ENCODE measurements around the gene PDC. TPM values are rescaled to one million over a fixed set of nuclear protein-coding genes. Genes with fewer than 3 reads are reported as not detected.
"Not testable (repeated sequence)": the region's sequence is repeated elsewhere in the genome, so short reads cannot be mapped to it uniquely, and the experiment has no call there.

Gene PDC
- total RNA-seq, 1 donor from 2014 or later: not detected

DNA sequence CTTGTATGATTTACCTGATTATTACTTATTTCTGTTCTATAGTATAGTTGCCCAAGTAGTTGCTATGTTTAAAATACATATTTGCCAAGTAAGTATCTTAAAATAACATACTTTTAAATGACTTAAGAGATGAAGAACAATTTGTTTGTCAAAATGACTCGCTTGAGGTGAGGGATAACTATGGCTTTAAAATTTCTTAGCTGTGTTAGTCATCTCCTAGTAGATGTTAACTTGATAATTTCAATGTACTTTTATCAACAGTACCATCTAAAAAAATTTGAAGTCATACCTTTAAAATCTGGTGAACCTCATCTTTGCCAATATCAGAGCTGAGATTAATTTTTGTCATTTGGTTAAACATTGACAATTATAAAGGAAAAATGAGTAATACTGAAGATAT, 47.6 kb downstream of the PDC start:
- no peak for ATAC-seq (ENCODE audit: low read depth)
- Mint-ChIP-seq H3K27me3 (no peaks in the 10 kb centered on the region), H3K4me1 (no peaks in the 10 kb centered on the region), H3K27ac (no peak overlapping the region), H3K4me3 (no peak overlapping the region), H3K36me3 (ENCODE audit: low read depth) (peaks cover 20% of the 10 kb centered on the region), H3K9me3 (no peaks in the 10 kb centered on the region)
- POLR2A ChIA-PET: no interaction called here
- TF ChIP-seq CTCF (IDR thresholded peaks at IDR 0.05): no peak
- CTCF ChIA-PET: no interaction called here
- intact Hi-C loops (cut with micrococcal nuclease): no loop called here
- DNase-seq: no peak

DNA sequence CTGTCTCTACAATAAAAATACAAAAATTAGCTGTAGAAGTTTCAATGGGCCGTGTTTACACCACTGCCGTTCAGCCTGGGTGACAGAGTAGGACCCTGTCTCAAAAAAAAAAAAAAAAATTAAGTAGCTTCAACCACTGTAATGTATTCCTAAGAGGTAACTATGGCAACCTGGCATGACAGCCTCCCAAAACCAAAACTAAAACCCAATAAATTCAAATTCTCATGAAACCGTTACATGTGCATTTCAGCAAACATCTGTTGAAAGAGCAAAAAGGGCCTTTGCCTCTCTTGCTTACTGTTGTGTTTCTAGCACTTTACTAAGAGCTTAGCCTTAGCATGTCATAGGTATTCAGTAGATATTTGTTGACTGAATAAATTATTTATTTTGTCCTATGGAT, 51.8 kb downstream of the PDC start:
- ChIA-PET CTCF (no interaction called here), POLR2A (no interaction called here)
- no peaks in the 10 kb centered on the region for H3K27me3 Mint-ChIP-seq
- ATAC-seq (ENCODE audit: low read depth) (no peak), DNase-seq (no peak)
- no peaks in the 10 kb centered on the region for H3K4me1 Mint-ChIP-seq
- peaks cover 31% of the 10 kb centered on the region for H3K36me3 Mint-ChIP-seq (ENCODE audit: low read depth)
- intact Hi-C loops (cut with micrococcal nuclease): no loop called here
- no peak overlapping the region for H3K27ac Mint-ChIP-seq
- TF ChIP-seq CTCF (IDR thresholded peaks at IDR 0.05): no peak
- no peak overlapping the region for H3K4me3 Mint-ChIP-seq
- no peaks in the 10 kb centered on the region for H3K9me3 Mint-ChIP-seq

- Mint-ChIP-seq H3K27ac (no peak overlapping the region), H3K9me3 (no peaks in the 10 kb centered on the region), H3K27me3 (no peaks in the 10 kb centered on the region), H3K36me3 (ENCODE audit: low read depth) (peaks cover 47% of the 10 kb centered on the region), H3K4me3 (no peak overlapping the region), H3K4me1 (no peaks in the 10 kb centered on the region)
- no peak for DNase-seq
- ChIA-PET CTCF (interaction anchor here (0.6 to 1.7 kb wide), 5 partner anchors 14 to 582 kb away, joined by 3 to 6 read pairs (median 3); no protein-coding TSS in a partner anchor), POLR2A (no interaction called here)
- TF ChIP-seq CTCF (IDR thresholded peaks at IDR 0.05): no peak
- intact Hi-C loops (cut with micrococcal nuclease): no loop called here
- peak; percentile 64 for ATAC-seq (ENCODE audit: low read depth)
These were observed 56.4 kb downstream of the PDC start for GRCh38 chr1:186404454-186405051.

GRCh38 chr1:186403632-186404031, 57.3 kb downstream of the PDC start:
- ChIA-PET CTCF (interaction anchor here (1.1 to 1.2 kb wide), 2 partner anchors 13 to 583 kb away, joined by 4 to 6 read pairs; no protein-coding TSS in a partner anchor), POLR2A (no interaction called here)
- Mint-ChIP-seq H3K4me3 (no peak overlapping the region), H3K4me1 (no peaks in the 10 kb centered on the region), H3K27ac (no peak overlapping the region), H3K27me3 (no peaks in the 10 kb centered on the region), H3K36me3 (ENCODE audit: low read depth) (peaks cover 48% of the 10 kb centered on the region), H3K9me3 (no peaks in the 10 kb centered on the region)
- ATAC-seq (ENCODE audit: low read depth) (no peak), DNase-seq (no peak)
- TF ChIP-seq CTCF (IDR thresholded peaks at IDR 0.05): no peak
- intact Hi-C loops (cut with micrococcal nuclease): no loop called here

GRCh38 chr1:186401446-186401845, 59.5 kb downstream of the PDC start:
- ATAC-seq (ENCODE audit: low read depth); CTCF ChIA-PET; H3K27ac Mint-ChIP-seq; POLR2A ChIA-PET; H3K9me3 Mint-ChIP-seq; H3K4me3 Mint-ChIP-seq; DNase-seq; H3K27me3 Mint-ChIP-seq; H3K4me1 Mint-ChIP-seq; intact Hi-C loops (cut with micrococcal nuclease): not testable (repeated sequence)
- peaks cover 43% of the 10 kb centered on the region for H3K36me3 Mint-ChIP-seq (ENCODE audit: low read depth)

Other genes starting within 250 kb of the PDC start
- gene PRG4, start 164.8 kb downstream of the PDC start, total RNA-seq: not detected in 2 replicates
- gene TPR, start 85.9 kb downstream of the PDC start, total RNA-seq: 112 and 125 TPM in 2 replicates
- gene ODR4, start 85.3 kb downstream of the PDC start, total RNA-seq: 11.9 and 15.6 TPM in 2 replicates
- gene PTGS2, start 219.3 kb upstream of the PDC start, total RNA-seq: 0.10 TPM in 1 of 2 replicates, not detected in the other

Measured in activated B cell treated with CpG ODN at 0.5 μM for 24 hours (primary cell).